GM21381 (cell line): Measurements from ENCODE around the gene KCNA3.
"Not testable (repeated sequence)": the region's sequence is repeated elsewhere in the genome, so short reads cannot be mapped to it uniquely, and the experiment has no call there.

Experiments
- ATAC-seq: cut with Tn5 transposase; IDR thresholded peaks from one replicate; pipeline ENCODE4 v1.9.1; 2021; ENCODE audit warnings: mild to moderate bottlenecking, moderate library complexity; ENCODE audit not compliant: unreplicated experiment

Gene KCNA3

DNA sequence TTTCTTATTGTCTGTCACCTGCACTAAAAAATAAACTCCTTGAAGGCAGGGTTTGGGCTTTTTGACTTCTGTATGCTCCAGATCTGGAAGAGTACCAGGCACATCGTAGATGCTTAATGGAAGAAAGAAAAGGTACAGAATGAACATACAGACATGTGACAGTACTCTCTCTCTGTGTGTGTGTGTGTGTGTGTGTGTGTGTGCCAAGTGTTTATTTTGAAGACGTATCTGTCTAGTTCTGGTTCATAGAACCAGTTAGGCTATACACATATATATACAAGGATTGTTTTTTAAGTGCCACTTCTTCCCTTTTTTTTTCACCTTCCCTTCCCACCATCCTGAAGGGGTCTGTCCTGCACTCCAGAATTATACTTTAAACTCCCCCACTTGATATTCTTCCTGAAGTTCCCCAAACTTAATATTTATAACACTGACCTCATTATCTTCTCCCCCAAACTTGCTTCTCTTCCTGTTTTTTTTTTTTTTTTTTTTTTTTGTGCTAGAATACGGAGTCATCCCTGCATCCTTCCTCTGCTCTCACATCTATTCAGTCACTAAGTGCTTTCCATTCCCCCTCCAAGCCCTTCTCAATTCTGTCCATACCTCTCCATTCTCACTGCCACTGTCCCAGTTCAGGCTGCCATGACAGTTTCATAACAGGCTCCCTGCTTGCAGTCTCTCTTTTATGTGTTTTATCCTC lies 5.4 kb upstream of the KCNA3 start:
- ATAC-seq: no peak

DNA sequence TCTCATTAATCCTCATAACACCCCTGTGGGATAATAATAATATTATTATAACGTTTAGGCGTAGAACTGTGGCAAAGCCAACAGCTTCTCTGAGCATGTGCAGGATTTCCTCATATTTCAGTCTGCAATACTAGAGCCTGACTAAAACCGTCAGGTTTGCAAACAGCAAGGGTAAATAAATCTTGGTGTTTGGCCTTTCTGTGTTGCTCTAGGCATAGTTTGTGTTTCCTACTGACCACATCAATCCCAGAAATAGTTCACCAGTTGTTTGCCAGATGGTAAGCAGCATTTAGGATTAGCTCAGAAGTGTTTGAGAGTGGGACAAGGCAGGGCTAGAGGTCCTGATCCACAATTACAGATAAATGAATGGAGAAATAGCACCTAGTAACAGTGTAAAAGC lies 2.8 kb upstream of the KCNA3 start:
- no peak for ATAC-seq

DNA sequence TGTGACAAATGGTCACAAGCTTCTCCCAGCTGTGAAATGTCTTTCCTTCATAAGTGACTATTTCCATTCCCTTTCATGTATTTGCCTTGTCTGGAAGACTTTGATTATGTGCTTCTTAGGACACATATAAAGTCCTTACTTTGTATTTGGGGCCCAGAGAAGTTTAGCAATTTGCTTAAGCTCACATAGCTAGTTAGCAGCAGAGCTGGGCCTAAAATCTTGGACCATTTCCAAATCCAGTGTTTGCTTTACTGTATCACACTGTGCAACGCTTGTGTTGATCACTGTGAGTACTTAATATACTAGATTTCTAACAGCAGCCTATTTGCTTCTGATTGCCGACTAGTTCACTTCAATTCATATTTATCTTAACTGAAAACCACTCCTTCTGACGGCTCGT lies 2.2 kb upstream of the KCNA3 start:
- ATAC-seq: no peak

DNA sequence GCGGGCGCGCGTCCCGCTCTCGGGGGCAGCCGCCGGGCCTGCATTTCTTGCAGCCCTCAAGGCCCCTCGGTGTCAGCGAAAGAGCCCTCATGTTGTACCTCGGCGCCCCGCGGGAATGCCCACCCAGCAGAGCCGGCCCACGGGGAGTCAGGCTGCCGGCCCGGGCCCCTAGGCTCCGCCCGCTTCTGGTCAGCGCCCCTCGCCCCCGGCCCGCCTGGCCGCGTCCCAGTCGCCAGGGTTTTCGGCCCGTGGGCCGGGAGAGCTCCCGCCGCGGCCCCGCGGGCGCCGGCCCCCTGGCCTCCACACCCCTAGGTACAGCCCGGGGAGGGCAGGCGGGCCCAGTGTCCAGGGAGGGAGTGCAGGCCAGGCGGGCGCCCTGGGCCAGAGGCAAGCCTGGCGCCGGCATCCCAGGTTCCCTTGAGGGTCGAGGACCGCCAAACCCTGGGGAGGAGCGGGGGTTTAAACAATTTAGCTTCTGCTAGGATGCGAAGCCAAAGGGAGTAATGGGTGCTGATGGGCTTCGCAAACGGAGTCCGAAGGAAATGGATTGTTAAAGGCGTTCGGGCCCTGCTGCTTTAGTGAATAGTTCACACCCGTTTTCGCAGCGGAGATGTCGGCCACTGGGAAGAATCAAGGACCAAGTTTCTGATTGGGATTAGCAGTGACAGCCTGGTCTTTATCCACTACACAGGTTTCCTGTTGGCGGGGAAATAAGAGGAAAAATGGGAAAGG lies 486 bp upstream of the KCNA3 start:
- no peak for ATAC-seq

DNA sequence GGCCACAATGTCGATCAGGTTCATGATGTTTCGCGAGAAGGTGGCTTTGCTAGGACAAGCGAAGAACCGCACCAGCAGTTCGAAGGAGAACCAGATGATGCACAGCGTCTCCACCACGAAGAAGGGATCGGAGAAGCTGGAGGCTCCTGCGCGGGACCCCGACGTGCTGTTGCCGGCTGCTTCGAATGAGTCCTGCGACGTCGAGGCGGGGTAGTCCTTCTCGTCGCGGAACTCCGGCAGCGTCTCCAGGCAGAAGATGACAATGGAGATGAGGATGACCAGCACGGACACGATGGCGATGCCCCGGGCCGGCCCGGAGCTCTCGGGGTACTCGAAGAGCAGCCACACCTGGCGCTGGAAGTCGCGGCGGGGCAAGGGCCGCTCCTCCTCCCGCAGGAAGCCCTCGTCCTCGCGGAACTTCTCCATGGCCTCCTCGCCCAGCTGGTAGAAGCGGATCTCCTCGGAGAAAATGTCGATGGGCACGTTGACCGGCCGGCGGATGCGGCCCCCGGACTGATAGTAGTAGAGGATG lies 869 bp downstream of the KCNA3 start:
- ATAC-seq: no peak

DNA sequence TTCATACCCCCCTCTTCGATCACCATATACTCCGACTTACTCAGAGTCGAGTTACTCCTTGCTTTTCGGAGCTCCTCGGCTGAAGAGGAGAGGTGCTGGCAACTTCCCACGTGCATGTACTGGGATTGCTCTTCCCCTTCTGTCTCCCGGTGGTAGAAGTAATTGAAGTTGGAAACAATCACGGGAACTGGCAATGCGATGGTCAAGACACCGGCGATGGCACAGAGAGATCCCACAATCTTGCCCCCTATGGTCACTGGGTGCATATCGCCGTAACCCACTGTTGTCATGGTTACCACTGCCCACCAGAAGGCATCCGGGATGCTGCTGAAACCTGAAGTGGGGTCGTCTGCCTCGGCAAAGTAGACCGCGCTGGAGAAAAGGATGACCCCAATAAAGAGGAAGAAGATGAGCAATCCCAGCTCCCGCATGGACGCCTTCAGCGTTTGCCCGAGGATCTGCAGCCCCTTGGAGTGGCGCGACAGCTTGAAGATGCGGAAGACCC lies 1.5 kb downstream of the KCNA3 start:
- ATAC-seq: no peak

DNA sequence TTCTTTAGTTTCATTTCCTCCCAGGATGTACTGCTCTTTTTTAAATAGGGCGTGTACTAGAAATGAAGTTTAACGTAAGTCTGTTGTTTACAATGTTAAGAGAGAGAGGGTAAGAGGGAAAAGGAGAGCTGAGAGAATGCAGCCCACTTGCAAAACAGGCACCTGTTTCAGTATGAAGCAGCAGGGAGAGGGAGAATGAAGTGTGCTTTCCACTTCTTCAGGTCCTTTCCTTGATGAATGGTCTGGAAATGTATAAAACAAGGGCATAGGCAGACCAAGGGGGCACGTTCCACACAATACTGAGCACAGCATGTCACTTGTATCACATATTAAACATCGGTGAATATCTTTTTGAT lies 2.0 kb downstream of the KCNA3 start:
- ATAC-seq: peak; percentile 48

DNA sequence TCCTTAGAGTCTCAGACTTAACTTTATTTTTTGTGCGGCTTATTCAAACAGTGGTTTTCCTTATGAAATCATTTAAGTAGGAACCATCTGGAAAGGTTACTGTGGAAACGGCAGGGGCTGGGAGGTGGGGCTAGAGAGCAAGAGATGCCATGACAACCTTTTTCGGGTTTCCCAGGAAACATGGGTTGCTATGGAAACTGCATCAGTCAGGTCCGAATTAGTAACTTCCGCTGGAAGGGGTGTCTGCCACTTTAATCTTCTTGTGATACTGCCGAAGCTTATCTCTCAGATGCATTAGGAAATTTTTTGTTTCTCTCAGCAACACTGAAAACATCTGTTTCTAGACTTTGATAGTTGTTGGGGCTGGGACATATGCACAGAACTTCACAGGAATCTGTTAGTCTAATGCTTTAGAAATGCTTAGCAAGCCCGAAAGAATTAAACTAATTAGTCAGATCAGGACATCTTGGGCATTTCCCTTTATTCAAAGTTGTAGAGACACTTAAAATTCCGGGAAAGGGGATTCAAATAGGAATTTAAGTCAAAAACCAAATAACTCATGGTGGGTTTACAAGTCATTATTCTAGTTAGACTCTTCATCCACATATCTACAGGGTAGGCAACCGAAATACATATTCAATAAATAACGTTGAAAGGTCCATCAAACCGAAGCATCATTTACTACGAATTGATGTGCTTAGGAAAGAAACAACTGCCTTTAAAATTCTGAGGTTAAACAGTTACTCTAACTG lies 2.6 kb downstream of the KCNA3 start:
- ATAC-seq: no peak

DNA sequence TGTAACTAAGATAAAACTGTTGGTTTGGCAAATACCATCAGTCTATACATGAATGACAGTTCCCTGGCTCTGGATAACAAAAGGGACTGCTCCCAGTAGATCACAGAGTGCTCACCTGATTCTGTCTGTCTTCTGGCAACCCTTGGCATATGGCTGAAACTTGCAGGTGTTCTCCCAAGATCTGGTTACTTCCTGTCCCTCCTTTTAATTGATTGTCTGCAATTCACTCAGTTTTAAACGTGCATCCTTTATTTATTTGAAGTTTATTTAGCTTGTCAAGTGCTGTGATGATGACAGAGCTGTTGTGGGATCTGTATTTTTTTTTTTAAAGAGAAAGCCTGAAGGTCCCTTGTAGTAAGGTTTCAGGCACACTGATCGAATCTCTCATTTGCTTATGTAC lies 3.4 kb downstream of the KCNA3 start:
- no peak for ATAC-seq

DNA sequence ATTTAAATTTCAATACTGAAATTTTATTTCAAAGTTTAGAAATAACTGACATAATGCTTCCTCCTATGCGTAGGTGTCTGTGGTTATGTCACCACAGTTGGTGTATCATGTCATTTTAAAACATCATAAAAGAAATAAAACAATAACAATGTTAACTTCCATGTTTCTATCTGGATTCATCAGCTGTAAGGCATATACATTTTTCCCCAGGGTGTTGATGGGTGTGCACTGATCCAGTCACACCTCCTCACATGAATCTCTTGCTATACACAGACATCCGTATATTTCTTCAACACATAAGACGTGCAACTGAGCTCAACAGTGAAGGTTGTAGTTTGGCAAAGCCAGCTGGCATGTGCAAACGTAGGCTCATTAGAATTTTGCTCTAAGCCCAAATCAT lies 6.2 kb downstream of the KCNA3 start:
- ATAC-seq: no peak

DNA sequence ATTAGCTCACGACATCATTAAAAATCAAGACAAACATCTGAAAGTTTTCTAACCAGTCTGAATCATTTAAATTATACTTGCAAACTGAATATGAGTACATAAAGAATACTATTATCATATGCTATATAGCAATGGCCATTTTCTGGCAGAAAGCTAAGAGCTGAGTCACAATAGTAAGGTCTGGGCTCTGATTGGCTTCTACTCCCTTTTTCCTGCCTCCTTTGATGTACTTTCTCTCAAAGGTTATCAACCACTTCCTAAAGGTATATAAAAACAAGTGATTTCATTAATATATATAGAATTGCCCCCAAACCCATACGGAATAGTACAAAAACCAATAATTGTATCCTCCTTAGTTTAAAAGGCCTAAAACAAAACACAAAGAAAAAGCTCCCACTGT lies 7.0 kb downstream of the KCNA3 start:
- ATAC-seq: no peak

DNA sequence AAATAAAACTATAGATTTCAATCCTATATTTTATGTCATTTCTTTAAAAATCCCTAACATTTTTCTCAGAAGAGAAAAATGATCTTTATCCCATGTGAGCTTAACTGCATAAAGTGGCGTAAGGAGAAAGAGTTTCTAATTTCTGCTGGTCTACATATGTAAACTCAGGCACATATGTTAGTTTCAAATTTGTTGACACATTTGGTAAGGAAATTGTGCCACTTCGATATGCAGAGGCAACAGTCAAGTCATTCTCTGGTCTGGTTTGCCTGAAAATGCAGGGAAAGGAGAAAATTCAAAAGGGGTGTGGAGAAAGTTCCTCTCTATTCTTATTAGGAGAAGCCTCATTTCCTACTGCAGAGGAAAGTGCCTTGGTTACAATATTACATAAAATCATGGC lies 11.5 kb downstream of the KCNA3 start:
- no peak for ATAC-seq

DNA sequence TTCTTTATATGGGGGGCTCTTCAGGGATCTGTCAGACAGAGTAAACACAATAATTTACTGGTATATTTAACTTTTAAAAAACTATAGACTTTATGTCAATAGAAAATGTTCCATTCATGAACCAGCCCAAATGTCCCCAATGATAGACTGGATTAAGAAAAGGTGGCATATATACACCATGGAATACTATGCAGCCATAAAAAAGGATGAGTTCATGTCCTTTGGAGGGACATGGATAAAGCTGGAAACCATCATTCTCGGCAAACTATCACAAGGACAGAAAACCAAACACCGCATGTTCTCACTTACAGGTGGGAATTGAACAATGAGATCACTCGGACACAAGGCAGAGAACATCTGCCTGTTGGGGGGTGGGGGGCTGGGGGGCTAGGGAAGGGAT lies 15.2 kb downstream of the KCNA3 start:
- not testable (repeated sequence) for ATAC-seq

DNA sequence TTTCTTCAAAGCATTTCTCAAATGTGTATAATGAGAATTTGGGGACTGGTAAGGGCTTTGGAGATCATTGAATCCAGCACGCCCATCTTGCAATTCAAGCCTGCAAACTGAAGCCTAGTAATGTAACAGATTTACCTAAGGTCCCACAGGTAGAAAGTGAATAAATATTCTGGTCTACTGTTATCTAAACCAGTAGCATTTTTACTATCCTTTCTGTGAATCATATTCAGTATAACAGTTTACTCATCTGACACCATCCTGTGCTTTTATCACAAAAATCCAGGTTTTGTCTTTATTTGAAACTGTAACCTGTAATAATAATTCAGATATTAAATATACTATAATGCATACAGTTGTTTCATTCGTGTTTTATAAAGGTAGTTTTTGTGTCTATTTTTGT lies 17.4 kb downstream of the KCNA3 start:
- ATAC-seq: no peak

DNA sequence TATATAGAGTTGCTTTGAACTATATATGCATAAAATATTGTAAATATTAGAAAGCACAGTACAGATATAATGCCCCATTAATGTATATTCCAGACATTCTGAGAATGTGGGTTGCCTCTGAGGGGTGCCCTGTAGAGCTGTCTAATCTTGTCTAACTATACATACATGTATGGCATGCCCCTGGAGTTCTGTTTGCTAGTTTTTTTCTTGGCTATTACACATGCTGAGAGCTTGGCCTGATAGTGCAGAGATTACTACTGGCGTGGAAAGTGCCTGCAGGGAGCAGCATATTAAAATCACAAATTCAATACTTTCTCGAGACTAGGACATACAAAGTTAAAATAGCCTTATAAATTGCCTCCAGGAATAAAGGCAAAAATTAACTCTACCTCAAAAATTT lies 24.1 kb downstream of the KCNA3 start:
- no peak for ATAC-seq

DNA sequence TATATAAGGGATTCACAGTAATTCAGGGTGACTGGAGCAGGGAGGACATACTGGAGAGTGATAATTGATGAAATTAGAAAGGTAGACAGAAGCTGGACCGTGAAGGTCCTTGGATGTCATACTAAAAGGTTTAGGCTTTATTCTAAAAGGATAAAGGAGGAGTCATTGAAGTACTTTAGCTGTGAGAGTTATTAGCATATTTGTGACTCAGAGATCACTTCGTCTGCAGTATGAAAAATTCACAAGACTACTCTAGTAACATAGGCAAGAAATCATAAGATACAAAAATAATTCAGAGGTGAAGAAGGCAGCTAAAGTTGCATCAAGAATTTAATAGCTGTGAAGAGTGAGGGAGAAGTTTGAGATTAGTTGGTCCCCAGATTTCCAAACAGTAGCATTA lies 26.3 kb downstream of the KCNA3 start:
- ATAC-seq: no peak

DNA sequence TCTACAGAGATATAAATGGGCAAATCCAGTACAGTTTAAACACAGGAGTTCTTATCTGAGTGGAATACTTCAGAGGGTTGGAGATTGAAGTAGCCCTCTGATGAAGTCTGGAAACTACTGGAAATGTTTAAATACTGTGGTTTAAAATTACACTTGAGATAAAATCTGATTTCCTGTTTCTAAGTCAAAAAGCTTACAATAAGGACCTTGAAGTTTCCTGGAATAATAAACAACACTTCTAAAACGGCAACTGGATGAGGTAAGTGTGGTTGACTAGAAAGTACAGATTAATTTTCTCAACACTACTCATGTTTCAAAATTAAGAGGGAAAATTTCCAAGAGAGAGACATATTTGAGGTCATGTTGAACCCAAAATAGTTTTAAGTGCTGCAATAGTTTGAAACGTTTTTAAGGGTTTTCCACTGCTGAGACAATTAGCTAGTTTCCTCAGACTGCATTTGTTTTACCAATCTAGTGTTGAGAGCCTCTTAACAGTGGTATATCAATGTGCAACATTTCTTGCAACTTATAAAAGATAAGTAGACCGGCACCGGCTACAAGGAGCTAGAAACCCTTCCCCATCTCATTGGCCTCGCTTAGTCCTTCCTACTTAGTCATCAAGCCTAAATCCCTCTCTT lies 27.4 kb downstream of the KCNA3 start:
- no peak for ATAC-seq

DNA sequence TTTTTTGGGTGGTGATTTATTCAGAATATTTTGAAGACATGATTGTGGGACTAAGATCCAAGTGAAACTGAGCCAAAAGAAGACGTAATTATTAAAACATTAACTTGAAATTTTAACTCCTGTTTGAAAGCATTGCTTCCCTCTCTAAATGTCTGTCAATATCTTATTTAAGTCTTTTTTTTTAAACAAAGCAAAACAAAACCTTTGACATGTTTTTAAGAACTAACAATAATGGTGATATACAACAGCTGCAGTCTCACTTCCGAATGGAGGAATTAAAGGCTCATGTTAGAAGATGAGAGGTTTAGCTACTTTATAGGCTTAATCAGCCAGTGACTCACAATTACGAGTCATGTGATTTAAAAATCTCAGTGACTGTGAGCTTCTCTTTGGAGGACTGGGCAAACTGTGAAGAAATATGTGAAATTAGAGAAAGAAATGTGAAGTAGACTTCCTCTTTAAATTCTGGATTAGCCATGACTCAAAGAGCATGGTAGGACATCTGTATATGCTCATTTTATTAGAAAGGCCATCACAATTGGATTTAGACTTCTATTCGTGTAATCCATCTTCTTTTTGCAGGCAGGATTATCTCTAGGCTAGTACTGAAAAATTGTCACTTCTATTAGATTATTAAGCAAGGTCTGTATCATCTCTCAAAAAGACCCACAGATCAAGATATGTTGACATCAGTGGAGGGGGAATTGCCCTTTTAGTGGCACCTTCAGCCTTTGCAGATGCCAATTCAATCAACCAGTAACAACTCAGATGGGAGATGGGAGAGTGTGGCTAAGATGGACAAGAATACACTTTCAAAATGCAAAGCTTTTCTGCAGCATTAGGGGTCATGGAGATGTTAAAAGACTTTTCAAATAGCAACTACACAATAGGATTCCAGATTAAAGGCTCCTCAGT lies 28.7 kb downstream of the KCNA3 start:
- ATAC-seq: no peak

DNA sequence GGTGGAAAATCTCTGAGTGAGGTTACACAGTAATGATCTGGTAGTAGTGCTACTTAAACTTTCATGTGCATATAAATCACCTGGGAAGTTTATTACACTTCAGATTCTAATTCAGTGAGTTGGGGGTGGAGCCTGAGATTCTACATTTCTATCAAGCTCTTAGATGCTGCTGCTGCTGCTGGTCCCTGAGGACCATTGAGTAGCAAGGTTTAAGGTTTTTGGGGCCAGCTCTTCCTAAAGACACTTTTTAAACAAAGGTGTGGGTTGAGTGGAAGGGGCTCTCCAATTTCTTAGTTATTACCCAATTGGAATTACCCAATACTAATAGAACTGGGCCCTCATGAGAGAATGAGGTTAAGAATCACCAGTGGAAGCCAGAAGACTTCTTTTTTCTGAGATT lies 29.5 kb downstream of the KCNA3 start:
- ATAC-seq: no peak

DNA sequence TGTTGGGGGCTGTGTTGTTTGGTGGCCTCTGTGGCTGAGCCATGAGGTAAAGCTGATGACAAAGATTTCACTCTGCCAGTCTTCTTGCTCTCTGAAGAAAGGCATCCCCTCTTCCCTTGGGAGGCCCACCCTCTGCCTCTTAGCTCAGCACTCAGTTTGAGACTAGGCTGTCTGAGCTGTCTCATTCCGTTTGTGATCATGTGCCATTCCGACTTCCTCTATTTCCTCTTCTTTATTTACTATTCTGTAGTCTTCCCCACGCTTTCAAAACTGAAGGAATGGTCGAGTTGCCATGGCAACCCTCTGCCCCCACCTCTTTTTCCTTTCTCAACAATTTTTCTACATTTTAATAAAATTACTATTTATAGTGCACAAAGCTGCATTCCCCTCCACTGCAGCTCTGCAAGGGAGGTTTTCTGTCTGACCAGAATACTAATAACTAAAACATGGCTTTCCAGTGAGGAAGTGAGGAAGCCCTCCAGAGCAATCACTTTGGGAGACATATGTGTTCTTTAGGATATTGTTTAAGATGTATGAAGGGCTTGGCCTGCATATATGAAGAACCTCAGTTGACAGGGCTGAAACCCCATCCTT lies 30.8 kb downstream of the KCNA3 start:
- no peak for ATAC-seq
